Activated CD8-positive, alpha-beta T cell treated with anti-CD3 and anti-CD28 coated beads, Interleukin-2, amount 10 ng/mL, durations not matched to agents 7 days and 5 days (primary cell): ENCODE results near the gene PNPLA1. TPM values are rescaled to one million over a fixed set of nuclear protein-coding genes. Genes with fewer than 3 reads are reported as not detected.

Experiments
- ATAC-seq: fragments of 150-1000 bp; cut with Tn5 transposase; one replicate; pipeline ENCODE4 v1.10.0; 2021; ENCODE audit warnings: moderate library complexity
- CTCF ChIA-PET: fragments of 350-600 bp; sonication (Branson Sonifier 250); formaldehyde crosslinking; loops from one replicate; lab custom pipeline; 2021; ENCODE audit warnings: antibody characterized with exemption; lab: Charles Lee
- POLR2A ChIA-PET: fragments of 350-600 bp; sonication (Branson Sonifier 250); formaldehyde crosslinking; loops from one replicate; lab custom pipeline; 2021; ENCODE audit warnings: antibody characterized with exemption; lab: Charles Lee
- DNase-seq: peaks from one replicate; pipeline ENCODE4 v3.0.0-alpha.2; 2020
- H3K27ac Mint-ChIP-seq: one replicate; pipeline ENCODE4 v1.8.0; 2021; ENCODE audit warnings: mild to moderate bottlenecking, mixed read lengths
- H3K27me3 Mint-ChIP-seq: one replicate; pipeline ENCODE4 v1.8.0; 2021; ENCODE audit warnings: low read depth, mixed read lengths
- H3K36me3 Mint-ChIP-seq: one replicate; pipeline ENCODE4 v1.8.0; 2021; ENCODE audit warnings: low read depth, mixed read lengths
- H3K4me1 Mint-ChIP-seq: one replicate; pipeline ENCODE4 v1.8.0; 2021; ENCODE audit warnings: low read depth, mixed read lengths
- H3K4me3 Mint-ChIP-seq: one replicate; pipeline ENCODE4 v1.8.0; 2021; ENCODE audit warnings: mild to moderate bottlenecking, mixed read lengths
- H3K9me3 Mint-ChIP-seq: one replicate; pipeline ENCODE4 v1.8.0; 2022; ENCODE audit warnings: mixed read lengths; ENCODE audit not compliant: insufficient read depth
- total RNA-seq, 2 experiments: library from RNA; stranded (reverse); gene quantifications; one replicate each; pipeline ENCODE4 v1.2.3, GENCODE V29; 2021

The PNPLA1 gene
- total RNA-seq, 2 experiments from 2014 or later = not detected

- ATAC-seq = no peak
- Mint-ChIP-seq H3K4me1 (peaks cover 8% of the 10 kb centered on the region), H3K27me3 (peaks cover 4% of the 10 kb centered on the region), H3K36me3 (no peaks in the 10 kb centered on the region), H3K27ac (no peak overlapping the region), H3K4me3 (no peak overlapping the region), H3K9me3 (no peaks in the 10 kb centered on the region)
- ChIA-PET POLR2A (no interaction called here), CTCF (interaction anchor here (1.7 kb wide), 1 partner anchor 53 kb away, joined by 7 read pairs; no protein-coding TSS in a partner anchor)
- DNase-seq = no peak
Measured at GRCh38 chr6:36248980-36249379, 20.9 kb upstream of the PNPLA1 start.

- POLR2A ChIA-PET = no interaction called here
Measured at GRCh38 chr6:36249536-36249935, 20.3 kb upstream of the PNPLA1 start.

GRCh38 chr6:36252005-36252404 lies 17.9 kb upstream of the PNPLA1 start:
- ATAC-seq (no peak), DNase-seq (no peak)
- H3K4me3 Mint-ChIP-seq = no peak overlapping the region
- POLR2A ChIA-PET = no interaction called here
- no peaks in the 10 kb centered on the region for H3K4me1 Mint-ChIP-seq
- H3K27me3 Mint-ChIP-seq = peaks cover 8% of the 10 kb centered on the region
- H3K9me3 Mint-ChIP-seq = no peaks in the 10 kb centered on the region
- H3K36me3 Mint-ChIP-seq = no peaks in the 10 kb centered on the region
- H3K27ac Mint-ChIP-seq = no peak overlapping the region
- CTCF ChIA-PET = interaction anchor here (0.9 kb wide), 1 partner anchor 51 kb away, joined by 4 read pairs; no protein-coding TSS in a partner anchor

More at GRCh38 chr6:36249536-36249935, 20.3 kb upstream of the PNPLA1 start:
- Mint-ChIP-seq H3K9me3 (no peaks in the 10 kb centered on the region), H3K4me1 (peaks cover 8% of the 10 kb centered on the region), H3K4me3 (no peak overlapping the region), H3K36me3 (no peaks in the 10 kb centered on the region), H3K27me3 (peaks cover 4% of the 10 kb centered on the region), H3K27ac (no peak overlapping the region)
- ATAC-seq = no peak
- no peak for DNase-seq
- CTCF ChIA-PET = interaction anchor here (1.7 kb wide), 1 partner anchor 53 kb away, joined by 7 read pairs; no protein-coding TSS in a partner anchor

- Mint-ChIP-seq H3K4me3 (no peak overlapping the region), H3K36me3 (no peaks in the 10 kb centered on the region), H3K27ac (no peak overlapping the region), H3K4me1 (no peaks in the 10 kb centered on the region), H3K27me3 (peaks cover 31% of the 10 kb centered on the region), H3K9me3 (no peaks in the 10 kb centered on the region)
- no peak for DNase-seq
- ChIA-PET POLR2A (no interaction called here), CTCF (interaction anchor here (1.1 kb wide), 2 partner anchors 10 to 12 kb away, joined by 4 read pairs; no protein-coding TSS in a partner anchor)
- ATAC-seq = no peak
Measured at GRCh38 chr6:36263390-36264000, 6.4 kb upstream of the PNPLA1 start.

- Mint-ChIP-seq H3K36me3 (no peaks in the 10 kb centered on the region), H3K9me3 (no peaks in the 10 kb centered on the region), H3K27me3 (peaks cover 20% of the 10 kb centered on the region), H3K4me3 (no peak overlapping the region), H3K4me1 (no peaks in the 10 kb centered on the region), H3K27ac (no peak overlapping the region)
- CTCF ChIA-PET = interaction anchor here (3.3 kb wide), 1 partner anchor 37 kb away, joined by 11 read pairs; no protein-coding TSS in a partner anchor
- DNase-seq (no peak), ATAC-seq (no peak)
- POLR2A ChIA-PET = no interaction called here
Measured at GRCh38 chr6:36265744-36266143, 4.1 kb upstream of the PNPLA1 start.

- H3K9me3 Mint-ChIP-seq = no peaks in the 10 kb centered on the region
- no peaks in the 10 kb centered on the region for H3K4me1 Mint-ChIP-seq
- ATAC-seq = no peak
- no peak overlapping the region for H3K4me3 Mint-ChIP-seq
- no peaks in the 10 kb centered on the region for H3K36me3 Mint-ChIP-seq
- H3K27ac Mint-ChIP-seq = no peak overlapping the region
- ChIA-PET POLR2A (no interaction called here), CTCF (interaction anchor here (3.3 kb wide), 1 partner anchor 36 kb away, joined by 11 read pairs; no protein-coding TSS in a partner anchor)
- DNase-seq = no peak
- H3K27me3 Mint-ChIP-seq = peaks cover 11% of the 10 kb centered on the region
Measured at GRCh38 chr6:36266913-36267644, 2.8 kb upstream of the PNPLA1 start.

GRCh38 chr6:36267731-36268477 lies 2.0 kb upstream of the PNPLA1 start:
- DNase-seq = no peak
- no peak for ATAC-seq
- no peak overlapping the region for H3K27ac Mint-ChIP-seq
- H3K36me3 Mint-ChIP-seq = no peaks in the 10 kb centered on the region
- no peaks in the 10 kb centered on the region for H3K9me3 Mint-ChIP-seq
- ChIA-PET CTCF (no interaction called here), POLR2A (no interaction called here)
- no peaks in the 10 kb centered on the region for H3K4me1 Mint-ChIP-seq
- H3K4me3 Mint-ChIP-seq = no peak overlapping the region
- H3K27me3 Mint-ChIP-seq = peaks cover 11% of the 10 kb centered on the region

GRCh38 chr6:36268478-36269275 lies 1.2 kb upstream of the PNPLA1 start:
- H3K27me3 Mint-ChIP-seq = peaks cover 12% of the 10 kb centered on the region
- no peak overlapping the region for H3K4me3 Mint-ChIP-seq
- no peaks in the 10 kb centered on the region for H3K36me3 Mint-ChIP-seq
- H3K27ac Mint-ChIP-seq = no peak overlapping the region
- H3K9me3 Mint-ChIP-seq = no peaks in the 10 kb centered on the region
- H3K4me1 Mint-ChIP-seq = no peaks in the 10 kb centered on the region
- no peak for ATAC-seq
- DNase-seq = no peak
- POLR2A ChIA-PET = no interaction called here
- CTCF ChIA-PET = no interaction called here

- no peaks in the 10 kb centered on the region for H3K4me1 Mint-ChIP-seq
- ATAC-seq (no peak), DNase-seq (no peak)
- no peaks in the 10 kb centered on the region for H3K9me3 Mint-ChIP-seq
- ChIA-PET POLR2A (no interaction called here), CTCF (interaction anchor here (1.3 kb wide), 1 partner anchor 69 kb away, joined by 5 read pairs; no protein-coding TSS in a partner anchor)
- no peak overlapping the region for H3K4me3 Mint-ChIP-seq
- H3K27ac Mint-ChIP-seq = no peak overlapping the region
- H3K36me3 Mint-ChIP-seq = no peaks in the 10 kb centered on the region
- H3K27me3 Mint-ChIP-seq = peaks cover 20% of the 10 kb centered on the region
Measured at GRCh38 chr6:36272234-36272633, 2.4 kb downstream of the PNPLA1 start.

GRCh38 chr6:36273067-36273466 lies 3.2 kb downstream of the PNPLA1 start:
- H3K9me3 Mint-ChIP-seq = no peaks in the 10 kb centered on the region
- H3K36me3 Mint-ChIP-seq = no peaks in the 10 kb centered on the region
- no peaks in the 10 kb centered on the region for H3K4me1 Mint-ChIP-seq
- no peak for ATAC-seq
- H3K27ac Mint-ChIP-seq = no peak overlapping the region
- H3K27me3 Mint-ChIP-seq = peaks cover 22% of the 10 kb centered on the region
- H3K4me3 Mint-ChIP-seq = no peak overlapping the region
- DNase-seq = no peak
- ChIA-PET CTCF (no interaction called here), POLR2A (no interaction called here)

- ATAC-seq (no peak), DNase-seq (no peak)
- Mint-ChIP-seq H3K4me1 (no peaks in the 10 kb centered on the region), H3K27ac (no peak overlapping the region), H3K4me3 (no peak overlapping the region), H3K9me3 (no peaks in the 10 kb centered on the region), H3K36me3 (no peaks in the 10 kb centered on the region), H3K27me3 (peaks cover 25% of the 10 kb centered on the region)
- ChIA-PET CTCF (no interaction called here), POLR2A (no interaction called here)
Measured at GRCh38 chr6:36273802-36274514, 4.1 kb downstream of the PNPLA1 start.
